Endothelial cell of hepatic sinusoid (primary cell): ENCODE data around the gene HDAC4.

ENCODE experiments used
- in situ Hi-C: cut with HindIII; loops from 2 replicates; pipeline ENCODE4 v1.10.0; 2017; ENCODE audit warnings: low sequenced_read_pairs

HDAC4 gene

DNA sequence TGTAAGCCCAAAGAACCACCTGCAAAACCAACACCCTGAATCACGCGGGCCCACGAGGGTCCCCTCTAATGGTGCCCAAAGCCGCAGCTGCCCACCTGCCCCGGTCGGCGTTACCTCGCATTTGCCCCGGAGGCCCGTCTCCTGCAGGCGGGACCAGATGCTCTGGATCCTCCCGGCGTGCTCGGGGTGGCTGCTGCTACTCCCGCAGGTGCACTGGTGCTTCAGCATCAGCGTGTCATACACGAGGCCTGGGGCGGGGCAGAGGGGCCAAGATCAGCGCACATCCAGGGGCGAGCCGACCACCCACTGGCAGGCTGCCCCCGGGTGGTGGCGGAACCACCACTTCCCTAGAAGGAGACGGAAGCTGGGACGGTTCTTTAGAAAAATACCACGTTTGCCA, 292.9 kb downstream of the HDAC4 start:
- in situ Hi-C loops, result loop anchor here (5.0 kb wide), 1 partner anchor 61 kb away; no protein-coding TSS in a partner anchor

- in situ Hi-C loops, result loop anchor here (5.0 kb wide), 1 partner anchor 60 kb away; no protein-coding TSS in a partner anchor
Observed at GRCh38 chr2:239106966-239107365, 293.9 kb downstream of the HDAC4 start.

DNA sequence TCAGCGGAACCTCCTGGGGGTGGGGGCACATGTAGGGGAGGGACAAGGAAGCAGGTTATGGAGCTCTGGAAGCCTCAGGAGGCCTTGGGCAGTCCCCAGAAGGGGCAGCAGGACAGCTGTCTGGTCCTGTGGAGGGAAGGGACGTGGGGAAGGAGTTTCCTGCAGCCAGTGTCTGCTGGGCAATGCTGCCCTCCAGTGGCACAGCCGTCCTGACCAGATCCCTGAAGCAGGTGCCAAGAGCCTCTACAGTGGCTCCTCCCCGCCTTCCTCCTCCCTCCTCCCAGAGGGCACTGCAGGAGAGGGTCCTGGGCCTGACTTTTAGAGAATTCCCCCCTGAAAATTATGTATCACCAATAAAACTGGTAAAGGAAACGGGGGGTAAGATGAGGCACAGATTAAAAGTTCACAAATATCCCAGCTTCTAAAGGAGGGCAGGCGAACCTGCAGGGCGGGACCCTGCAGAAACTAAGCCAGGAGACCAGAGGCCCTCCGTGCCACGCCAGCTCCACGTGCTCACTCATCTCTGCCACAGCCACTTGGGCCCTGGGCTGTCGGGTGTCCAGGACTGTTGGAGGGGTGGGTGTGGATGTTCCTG, 294.4 kb downstream of the HDAC4 start:
- in situ Hi-C loops, result loop anchor here (5.0 kb wide), 1 partner anchor 59 kb away; no protein-coding TSS in a partner anchor

GRCh38 chr2:239105234-239105633, 295.6 kb downstream of the HDAC4 start:
- in situ Hi-C loops, result loop anchor here (5.0 kb wide), 1 partner anchor 58 kb away; no protein-coding TSS in a partner anchor

DNA sequence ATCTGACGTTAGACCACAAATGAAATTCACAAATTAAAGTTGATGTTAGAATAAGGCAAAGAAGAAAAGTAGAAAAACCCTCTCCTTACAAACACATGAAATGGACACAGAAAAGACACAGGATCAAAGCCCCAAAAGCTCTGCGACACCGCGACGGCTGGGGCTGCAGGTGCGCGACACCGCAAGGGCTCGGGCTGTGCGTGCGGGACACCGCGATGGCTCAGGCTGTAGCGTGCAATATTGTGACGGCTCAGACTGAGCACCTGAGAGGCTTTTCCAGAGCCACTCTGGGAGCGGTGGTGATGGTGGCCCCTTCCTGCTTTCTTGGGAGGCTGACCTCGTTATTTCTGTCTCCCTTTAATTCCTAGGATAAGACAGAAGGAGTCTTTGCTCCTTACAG, 296.0 kb downstream of the HDAC4 start:
- in situ Hi-C loops, result loop anchor here (5.0 kb wide), 1 partner anchor 57 kb away; no protein-coding TSS in a partner anchor

DNA sequence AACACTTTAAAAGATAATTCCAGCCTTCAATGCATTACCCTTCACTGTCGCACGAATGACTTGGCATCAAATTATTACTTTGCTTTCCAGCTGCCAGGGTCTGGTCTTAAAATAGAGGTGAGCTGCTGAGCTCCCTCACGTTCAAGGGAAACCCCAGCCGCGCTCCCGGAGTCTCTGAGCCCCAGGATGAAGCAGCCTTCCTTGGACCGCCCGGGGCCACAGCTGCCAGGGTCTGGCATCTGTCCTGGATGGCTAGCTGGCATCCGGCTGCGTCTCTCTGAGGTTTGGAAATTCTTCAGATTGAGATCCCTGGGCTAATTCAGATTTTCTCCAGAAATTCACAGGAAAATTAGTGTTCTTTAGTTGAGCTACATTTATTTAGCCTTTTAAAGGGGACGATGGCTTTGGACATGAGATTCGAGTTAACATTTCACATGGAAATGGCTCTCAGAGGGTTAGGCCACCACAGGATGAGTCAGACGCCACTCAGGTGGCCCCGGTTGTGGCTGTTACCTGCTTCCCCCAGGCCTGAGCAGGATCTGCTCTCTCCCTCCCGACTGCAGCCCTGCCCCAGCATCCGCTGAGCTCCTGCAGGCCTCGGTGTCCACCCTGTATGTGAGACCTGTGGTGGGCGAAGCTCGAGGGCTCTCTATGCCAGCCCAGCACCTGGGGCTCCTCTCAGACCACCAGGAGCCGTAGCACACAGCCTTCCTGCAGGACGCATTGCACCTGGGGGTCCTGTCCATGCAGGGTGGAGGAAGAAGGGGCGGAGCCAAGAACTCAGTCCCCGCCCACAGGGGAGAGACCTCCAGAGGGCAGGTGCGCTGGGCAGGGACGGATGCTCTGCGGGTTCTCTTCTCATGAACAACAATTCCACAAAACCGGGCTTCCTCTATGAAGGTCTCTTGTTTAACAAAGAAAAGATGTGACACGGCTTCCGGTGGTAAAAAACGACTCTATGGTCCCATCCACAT, 297.4 kb downstream of the HDAC4 start:
- in situ Hi-C loops, result no loop called here

GRCh38 chr2:239102266-239102665, 298.6 kb downstream of the HDAC4 start:
- in situ Hi-C loops, result no loop called here

GRCh38 chr2:239101807-239102206, 299.0 kb downstream of the HDAC4 start:
- in situ Hi-C loops, result no loop called here

DNA sequence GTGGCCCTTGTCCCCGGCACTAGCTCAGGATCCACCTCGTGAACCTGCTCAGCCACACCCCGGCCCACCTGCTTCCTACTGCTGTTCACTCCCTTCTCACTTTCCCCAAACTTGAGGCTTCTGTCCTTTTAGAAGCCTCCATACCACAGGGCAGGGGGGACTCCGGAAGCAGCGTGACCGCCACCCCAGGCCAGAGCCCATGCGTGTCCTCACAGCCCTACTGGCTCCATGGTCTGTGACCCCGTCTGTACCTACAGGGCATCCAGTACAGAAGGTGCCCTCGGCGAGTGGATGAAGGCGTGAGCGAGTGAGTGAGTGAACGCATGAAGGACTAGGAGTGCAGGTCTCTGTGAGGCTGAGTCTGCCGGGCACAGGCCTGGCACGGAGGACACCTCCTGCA, 299.7 kb downstream of the HDAC4 start:
- in situ Hi-C loops, result no loop called here

- in situ Hi-C loops, result loop anchor here (10.0 to 25.0 kb wide), 3 partner anchors 65 to 587 kb away; no protein-coding TSS in a partner anchor
Observed at GRCh38 chr2:239099474-239099873, 301.3 kb downstream of the HDAC4 start.

GRCh38 chr2:239098288-239098970, 302.4 kb downstream of the HDAC4 start:
- in situ Hi-C loops, result loop anchor here (10.0 to 25.0 kb wide), 3 partner anchors 64 to 586 kb away; no protein-coding TSS in a partner anchor

- in situ Hi-C loops, result loop anchor here (10.0 to 25.0 kb wide), 3 partner anchors 63 to 585 kb away; no protein-coding TSS in a partner anchor
Observed at GRCh38 chr2:239097428-239097696, 303.5 kb downstream of the HDAC4 start.

GRCh38 chr2:239096676-239097427, 304.0 kb downstream of the HDAC4 start:
- in situ Hi-C loops, result loop anchor here (10.0 to 25.0 kb wide), 3 partner anchors 62 to 585 kb away; no protein-coding TSS in a partner anchor

- in situ Hi-C loops, result loop anchor here (10.0 to 25.0 kb wide), 3 partner anchors 61 to 583 kb away; no protein-coding TSS in a partner anchor
Observed at GRCh38 chr2:239095460-239096081, 305.2 kb downstream of the HDAC4 start.

DNA sequence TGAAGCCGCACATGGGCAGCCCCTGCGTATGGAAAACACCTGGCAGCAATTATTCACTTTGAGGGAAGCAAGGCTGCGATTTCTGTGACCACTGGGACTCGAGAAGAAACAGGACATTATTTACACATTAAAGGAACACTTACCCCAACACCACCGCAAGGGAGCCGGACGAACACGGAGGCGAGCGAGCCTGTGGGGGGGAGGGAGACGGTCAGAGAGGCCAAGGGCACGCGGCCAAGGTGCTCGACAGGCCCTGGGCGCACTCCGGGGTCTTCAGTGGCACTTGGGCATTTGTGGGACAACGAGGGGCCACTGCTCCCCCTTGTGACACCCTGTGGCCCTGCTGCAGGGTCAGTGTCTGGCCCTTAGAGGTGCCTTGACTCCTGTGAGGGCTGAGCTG, 306.0 kb downstream of the HDAC4 start:
- in situ Hi-C loops, result loop anchor here (10.0 to 25.0 kb wide), 3 partner anchors 60 to 583 kb away; no protein-coding TSS in a partner anchor

GRCh38 chr2:239093952-239094351, 306.9 kb downstream of the HDAC4 start:
- in situ Hi-C loops, result loop anchor here (10.0 to 25.0 kb wide), 3 partner anchors 59 to 582 kb away; no protein-coding TSS in a partner anchor

DNA sequence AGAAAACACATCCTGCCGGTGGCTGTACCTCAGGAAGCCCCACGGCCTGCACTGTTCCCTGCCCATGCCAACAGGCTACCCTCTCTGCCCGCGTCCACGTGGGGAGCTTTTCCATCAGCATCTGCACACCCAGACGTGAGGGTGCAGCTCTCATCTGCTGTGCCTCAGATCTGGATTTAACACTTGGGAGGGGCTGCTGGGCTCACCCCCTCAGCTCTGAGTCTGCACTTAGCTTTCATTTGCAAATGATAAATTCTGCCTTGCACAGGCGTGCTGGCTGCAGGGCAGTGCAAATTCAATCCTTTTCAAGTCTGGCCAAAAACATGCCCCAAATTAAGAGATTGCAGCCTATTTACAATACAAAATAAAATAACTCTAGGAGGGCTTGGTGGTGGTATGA, 307.3 kb downstream of the HDAC4 start:
- in situ Hi-C loops, result loop anchor here (10.0 to 25.0 kb wide), 3 partner anchors 59 to 581 kb away; no protein-coding TSS in a partner anchor

GRCh38 chr2:239092571-239093294, 308.1 kb downstream of the HDAC4 start:
- in situ Hi-C loops, result loop anchor here (10.0 to 25.0 kb wide), 3 partner anchors 58 to 580 kb away; no protein-coding TSS in a partner anchor

- in situ Hi-C loops, result loop anchor here (10.0 to 25.0 kb wide), 3 partner anchors 55 to 578 kb away; no protein-coding TSS in a partner anchor
Observed at GRCh38 chr2:239089884-239090283, 310.9 kb downstream of the HDAC4 start.
